Erythroblast (primary cell): ENCODE data around the gene TSC2.

Experiments used
- GATA1 ChIP-seq: IDR thresholded peaks from 2 replicates; pipeline ENCODE4 v1.6.1; 2011; ENCODE audit warnings: low read depth, mild to moderate bottlenecking, control low read depth, low read length, moderate library complexity
- POLR2A ChIP-seq: IDR thresholded peaks from 2 replicates; pipeline ENCODE4 v1.6.1; 2011; ENCODE audit warnings: mild to moderate bottlenecking, low read length

DNA sequence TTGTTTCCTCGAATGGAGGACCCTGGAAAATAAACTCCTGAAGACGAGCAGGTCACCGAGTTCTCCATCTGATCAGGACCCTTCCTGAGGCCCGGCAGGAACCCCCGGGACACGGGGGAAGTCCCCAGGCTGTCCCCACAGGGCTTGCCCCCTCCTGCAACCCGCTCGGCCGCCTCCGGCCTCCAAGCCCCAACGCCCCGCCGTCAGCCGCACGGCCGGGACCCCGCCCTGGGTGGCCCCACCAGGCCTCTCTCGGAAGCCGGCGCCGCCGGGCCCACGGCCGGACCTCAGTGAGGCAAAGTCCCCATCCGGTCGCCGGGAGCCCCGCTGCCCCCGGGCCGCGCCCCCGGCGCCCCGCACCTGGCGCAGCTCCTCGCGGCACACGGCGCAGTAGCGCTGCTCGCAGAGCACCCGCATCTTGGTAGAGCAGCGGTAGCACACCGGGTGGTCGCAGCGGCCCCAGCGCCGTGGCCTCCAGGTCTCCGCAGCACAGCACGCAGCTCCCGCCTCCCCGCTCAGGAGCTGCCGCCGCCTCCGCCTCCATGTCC, 38.5 kb upstream of the TSC2 start:
- TF ChIP-seq POLR2A (peak; percentile 32), GATA1 (no peak)
